SKM-1 (cell line): ENCODE measurements around the gene FKBP5.
"Not testable (repeated sequence)": the region's sequence is repeated elsewhere in the genome, so short reads cannot be mapped to it uniquely, and the experiment has no call there.

Source experiments
- DNase-seq: peaks from one replicate; lab custom pipeline; 2025; ENCODE audit not compliant: unreplicated experiment; lab: John Stamatoyannopoulos, UW

The FKBP5 gene

DNA sequence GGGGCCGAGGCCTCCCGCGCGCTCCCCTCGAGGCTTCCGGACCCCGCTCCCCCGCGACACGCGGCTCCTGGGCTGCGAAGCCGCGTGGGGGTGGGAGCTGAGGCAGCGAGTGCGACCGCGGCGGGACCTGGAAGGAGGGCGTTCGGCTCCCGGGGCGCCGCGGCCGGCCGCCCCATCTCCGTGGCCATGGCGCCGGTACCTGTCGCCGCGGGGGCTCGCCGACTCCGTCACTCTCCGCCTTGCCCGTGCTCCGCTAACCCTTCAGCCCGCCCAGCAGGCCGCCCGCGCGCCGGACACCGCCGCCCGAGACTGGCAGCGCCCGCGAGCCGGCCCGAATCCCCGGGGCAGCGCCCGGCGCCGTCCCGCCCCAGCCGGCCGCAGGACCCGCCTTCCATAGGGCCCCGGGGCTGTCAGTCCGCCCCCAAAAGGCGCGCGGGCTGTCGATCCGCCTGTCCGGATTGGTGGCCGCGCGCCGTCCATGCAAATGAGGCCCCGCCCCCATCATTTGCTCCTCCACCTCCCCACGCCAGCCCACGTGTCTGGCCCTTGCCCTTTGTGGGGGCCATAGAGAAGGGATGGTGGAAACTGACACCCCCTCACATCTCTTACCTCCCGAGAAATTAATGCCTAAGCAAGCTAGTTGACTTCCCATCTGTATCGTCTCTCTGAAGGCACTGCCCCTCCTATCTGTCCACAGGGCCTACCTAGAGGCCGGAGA is at the start of gene FKBP5:
FKBP5 (minus strand) TSS at position 311 of the 718 bp plus-strand sequence. CDS start 46,091 bp downstream, outside the sequence.
- DNase-seq: peak; percentile 72

DNA sequence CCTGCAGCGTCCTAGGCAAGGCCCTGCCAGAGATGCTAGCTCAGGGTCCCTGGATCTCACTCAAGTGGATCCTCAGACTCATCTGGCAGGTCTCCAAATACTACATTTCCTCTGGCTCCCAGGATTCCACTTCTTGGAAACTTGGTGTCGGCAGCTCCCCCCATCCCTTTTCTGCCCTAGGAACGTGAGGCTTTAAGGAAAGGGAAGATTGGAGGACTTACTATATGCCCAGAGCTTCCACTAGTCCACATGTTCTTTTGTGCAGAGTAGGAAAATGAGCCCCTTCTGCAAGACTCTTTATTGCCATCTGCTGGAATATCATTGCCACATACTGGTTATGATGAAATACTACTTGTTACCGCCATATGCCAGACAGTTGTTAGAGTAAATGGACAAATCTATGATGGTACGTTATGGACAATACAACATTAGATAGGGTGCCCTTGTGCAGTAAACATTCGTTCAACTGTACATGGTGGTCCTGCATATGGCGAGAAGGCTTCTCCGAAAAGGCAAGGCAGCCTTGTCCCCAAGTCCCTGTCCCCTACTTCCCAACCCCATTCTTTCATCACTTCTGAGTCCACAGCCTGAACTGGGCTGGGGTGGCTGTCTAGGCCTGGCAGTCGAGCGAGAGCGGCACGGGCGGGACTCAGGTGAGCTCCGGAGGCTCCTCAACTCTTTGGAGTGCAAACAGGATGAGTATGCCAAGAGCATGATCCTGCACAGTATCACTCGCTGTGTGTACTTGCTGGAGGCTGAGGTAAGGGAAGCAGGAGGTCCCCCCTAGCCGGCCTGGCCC is 48.9 kb upstream of the FKBP5 start:
- peak; percentile 87 for DNase-seq

DNA sequence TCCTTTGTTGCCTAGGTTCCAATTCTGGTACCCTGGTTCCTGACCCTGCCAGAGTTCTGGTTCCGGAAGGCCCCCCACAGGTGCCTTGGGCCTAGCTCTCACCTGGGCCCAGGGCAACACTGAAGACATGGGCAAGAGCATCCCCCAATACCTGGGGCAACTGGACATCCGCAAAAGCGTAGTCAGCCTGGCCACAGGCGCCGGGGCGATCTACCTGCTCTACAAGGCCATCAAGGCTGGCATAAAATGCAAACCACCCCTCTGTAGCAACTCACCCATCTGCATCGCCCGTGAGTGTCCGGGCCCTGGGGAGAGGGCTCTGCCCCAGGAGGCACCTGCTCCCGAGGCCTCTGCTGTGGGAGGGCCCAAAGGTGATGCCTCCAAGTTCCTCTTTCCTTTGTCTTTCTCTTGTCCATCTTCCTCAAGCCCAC is 48.3 kb upstream of the FKBP5 start, which contains the start of gene ARMC12:
ARMC12 (plus strand) TSS at position 51 of the 431 bp plus-strand sequence; CDS start at position 128, 77 bp downstream.
- DNase-seq: no peak

DNA sequence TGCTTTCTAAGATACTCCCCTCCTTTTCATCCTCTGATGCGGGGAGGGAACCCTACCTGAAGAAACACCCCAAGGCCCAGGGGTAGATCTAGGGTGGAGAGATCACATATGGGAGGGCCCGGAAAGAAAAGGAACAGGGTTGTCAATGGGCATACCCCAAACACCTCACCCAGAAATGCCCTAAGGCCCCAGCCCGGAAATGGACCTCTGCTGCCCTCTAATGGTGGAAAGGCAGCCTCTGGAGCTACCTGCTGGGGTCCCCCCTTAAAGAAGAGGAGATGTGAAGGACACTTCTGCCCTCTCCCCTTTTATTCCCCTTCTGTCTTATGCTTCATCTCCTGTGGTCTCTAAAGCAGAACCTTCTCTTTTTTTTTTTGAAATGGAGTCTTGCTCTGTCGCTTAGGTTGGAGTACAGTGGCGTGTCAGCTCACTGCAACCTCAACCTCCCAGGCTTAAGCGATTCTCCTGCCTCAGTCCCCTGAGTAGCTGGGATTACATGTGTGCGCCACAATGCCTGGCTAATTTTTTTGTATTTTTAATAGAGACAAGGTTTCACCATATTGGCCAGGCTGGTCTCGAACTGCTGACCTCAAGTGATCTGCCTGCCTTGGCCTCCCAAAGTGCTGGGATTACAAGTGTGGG is 47.7 kb upstream of the FKBP5 start:
- no peak for DNase-seq

DNA sequence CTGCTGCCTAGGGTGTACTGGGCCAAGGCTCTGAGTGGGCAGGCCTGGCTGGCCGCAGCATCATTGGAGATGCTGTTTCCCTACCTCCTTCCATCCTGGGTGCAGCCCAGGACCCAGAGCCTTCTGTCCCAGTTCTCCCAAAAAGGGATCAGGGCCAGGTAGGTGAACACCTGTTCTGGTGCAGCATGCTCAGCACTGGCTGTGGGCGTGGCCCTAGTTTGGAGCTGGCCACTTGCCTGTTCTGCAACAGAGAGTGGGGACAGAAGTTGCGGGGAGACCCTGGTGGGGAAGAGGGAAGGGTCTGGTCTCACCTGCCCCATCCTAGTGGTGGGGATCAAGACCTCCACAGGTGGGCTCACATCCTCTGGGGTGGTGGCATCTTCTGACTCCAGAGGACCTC is 46.7 kb upstream of the FKBP5 start:
- DNase-seq: no peak

DNA sequence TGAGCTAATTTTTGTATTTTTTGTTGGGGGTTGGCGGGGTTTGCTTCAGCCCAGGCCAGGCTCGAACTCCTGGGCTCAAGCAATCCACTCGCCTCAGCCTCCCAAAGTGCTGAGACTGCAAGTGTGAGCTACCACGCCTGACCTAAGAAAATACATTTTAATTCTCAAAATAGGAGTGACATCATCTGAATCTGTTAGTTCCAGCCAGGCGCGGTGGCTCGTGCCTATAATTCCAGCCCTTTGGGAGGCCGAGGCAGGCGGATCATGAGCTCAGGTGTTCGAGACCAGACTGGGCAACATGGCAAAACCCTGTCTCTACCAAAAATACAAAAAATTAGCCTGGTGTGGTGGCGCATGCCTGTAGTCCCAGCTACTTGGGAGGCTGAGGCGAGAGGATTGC is 45.6 kb upstream of the FKBP5 start:
- not testable (repeated sequence) for DNase-seq

DNA sequence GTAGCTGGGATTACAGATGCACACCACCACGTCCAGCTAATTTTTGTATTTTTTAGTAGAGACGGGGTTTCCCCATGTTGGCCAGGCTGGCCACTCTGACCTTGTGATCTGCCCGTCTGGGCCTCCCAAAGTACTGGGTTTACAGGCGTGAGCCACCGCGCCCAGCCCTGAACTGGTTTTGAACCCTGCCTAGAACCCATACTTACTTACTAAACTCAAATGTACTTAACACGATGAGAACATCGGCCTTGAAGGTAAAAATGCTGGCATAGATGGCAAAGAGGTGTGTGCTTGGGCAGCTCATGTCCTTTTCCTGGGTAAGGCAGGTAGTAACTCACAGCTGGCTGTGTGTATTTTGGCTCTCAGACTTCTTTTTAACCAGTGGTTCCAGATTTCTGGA is 44.9 kb upstream of the FKBP5 start:
- DNase-seq: no peak

DNA sequence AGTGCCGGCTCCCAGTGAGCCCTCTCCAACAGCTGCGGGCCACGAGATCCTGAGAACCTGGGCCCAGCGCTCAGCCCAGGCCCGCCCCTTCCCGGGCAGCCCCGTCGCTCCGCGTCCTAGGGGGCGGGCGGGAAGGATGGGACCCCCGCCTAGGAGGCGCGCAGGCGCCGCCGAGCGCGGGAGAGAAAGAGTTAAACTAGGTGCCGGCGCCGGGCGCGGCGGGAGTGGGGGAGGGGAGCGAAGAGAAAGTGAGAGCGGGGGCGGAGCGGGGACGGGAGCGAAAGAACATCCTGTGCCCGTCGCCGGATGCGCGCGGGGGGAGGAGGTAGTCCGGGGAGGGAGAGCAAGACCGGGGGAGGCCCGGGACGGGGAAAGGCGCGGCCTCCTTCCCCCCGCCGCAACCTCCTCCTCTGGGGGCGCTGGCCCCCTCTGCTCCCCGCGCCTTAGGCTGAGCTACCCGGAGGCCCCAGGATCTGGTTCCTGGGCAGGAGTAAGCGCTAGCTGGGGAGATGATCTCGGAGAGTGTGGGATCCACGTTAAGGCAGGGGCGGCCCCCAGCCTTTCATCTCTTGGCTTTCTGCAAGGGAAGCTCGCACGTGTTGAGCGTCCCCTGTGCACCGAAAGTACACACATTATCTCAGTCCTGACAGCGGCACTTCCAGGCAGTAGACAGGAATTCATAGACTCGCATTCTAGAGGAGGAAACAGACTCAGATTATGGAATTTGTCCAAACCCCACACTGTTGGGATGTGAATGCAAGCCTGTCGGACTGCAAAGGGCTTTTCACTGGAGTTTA is 43.2 kb upstream of the FKBP5 start:
- peak; percentile 83 for DNase-seq

DNA sequence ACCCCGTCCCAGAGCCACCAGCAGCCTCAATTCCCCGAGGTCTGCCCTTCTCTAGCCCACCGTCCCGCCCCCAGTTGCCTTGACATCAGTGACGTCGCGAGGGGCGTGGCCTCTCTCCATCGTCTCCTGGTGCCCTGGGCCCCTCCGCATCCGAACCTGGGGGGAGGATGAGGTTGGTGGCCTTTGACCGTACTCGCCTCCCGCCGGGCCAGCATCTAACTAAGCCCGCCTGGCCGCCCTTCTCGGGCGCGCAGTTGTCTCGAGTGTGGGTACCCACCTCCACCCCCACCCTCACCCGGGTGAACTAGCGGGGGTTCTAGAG is 42.7 kb upstream of the FKBP5 start:
- DNase-seq: peak; percentile 61

DNA sequence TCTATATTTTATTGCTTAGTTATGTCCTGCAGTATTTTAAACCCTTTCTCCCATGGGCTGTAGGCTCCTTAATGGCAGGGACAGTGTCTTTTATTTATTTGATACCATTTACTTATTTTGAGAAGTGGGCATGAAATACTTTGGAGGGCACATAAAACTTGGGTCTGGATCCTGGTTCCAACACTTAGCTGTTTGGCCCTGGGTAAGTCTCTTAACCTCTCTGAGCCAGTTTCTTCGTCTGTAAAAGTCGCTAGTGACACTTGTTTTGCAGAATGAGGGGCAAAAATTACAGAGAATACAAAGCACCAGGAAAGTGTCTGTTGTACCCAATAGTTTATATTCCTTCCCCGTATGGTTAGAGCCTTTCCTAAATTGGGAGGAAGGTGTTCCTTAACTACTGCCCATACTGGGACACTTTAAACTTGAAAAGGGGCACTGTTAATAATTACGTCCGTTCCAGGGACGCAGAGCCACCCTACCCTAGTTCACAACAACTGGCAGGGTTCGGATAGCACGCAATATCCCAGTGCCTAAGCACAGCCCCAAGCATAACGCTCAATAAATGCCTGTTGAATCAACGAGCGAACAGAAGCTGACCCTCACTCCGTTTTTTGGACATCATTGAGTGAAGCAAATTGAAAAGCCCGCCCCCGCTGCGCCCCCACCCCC is 42.2 kb upstream of the FKBP5 start:
- DNase-seq: no peak

DNA sequence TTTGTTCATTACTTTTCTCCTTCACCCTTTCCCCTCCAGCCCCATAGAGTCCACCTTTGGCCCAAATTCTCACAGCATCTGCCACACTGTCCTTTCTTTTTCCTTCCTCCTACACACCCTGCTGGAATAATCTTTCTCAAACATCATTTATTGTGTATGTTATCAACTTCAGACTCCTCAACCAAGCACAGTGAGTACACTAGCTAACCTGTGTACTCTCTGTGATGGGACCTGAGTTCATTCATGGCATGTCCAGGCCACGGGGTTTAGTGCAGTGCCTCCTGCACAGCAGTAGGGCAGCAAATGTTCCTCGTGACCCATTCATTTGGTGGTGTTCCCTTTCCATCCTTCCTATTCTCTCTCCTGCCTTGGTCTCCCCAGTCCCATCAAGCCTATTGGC is 41.0 kb upstream of the FKBP5 start:
- no peak for DNase-seq

DNA sequence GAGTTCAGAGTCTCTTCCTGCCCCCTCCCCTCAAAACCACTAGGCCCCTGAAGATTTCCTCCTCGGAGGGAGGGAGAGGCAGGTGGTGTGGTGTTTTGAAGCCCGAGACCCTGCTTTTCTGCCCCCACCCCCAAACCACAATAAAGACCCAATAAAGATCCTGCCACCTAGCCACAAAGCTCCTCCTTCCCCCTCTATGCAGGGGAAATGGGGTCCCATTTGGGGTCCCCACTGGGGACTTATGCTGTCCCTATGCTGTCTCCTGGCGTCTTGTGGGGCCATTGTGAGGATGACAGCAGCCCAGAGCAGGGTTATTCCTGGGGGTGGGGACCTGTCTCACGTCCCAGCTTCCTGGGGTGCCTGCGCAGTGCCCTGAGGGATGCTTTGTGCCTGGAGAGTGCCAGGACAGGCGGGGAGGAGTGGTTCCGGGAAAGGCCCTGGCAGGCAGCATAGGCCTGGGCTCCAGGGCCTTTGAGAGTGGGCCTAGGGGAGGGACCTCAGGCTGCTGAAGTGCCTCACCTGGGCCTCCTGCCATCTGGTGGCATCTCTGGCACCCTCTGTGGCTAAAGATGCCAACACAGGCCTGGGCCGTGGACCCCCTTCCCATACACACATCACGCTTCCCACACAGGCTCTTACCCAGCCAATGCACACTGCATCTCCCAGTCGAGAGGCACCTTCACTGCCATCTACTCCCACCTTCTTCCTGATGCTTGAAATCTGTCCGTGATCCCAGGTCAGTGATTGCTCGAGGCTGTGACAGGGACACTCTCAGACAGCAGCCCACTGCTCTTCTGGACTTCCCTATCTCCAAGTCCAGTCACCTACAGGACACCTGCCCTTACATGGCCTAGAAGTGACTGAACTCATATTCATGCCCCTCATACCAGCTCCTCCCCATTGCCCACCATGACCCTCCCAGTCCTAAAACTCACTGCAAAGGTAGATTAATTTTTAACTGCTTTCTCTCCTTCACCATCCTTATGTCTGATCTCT is 40.3 kb upstream of the FKBP5 start:
- DNase-seq: peak; percentile 36

DNA sequence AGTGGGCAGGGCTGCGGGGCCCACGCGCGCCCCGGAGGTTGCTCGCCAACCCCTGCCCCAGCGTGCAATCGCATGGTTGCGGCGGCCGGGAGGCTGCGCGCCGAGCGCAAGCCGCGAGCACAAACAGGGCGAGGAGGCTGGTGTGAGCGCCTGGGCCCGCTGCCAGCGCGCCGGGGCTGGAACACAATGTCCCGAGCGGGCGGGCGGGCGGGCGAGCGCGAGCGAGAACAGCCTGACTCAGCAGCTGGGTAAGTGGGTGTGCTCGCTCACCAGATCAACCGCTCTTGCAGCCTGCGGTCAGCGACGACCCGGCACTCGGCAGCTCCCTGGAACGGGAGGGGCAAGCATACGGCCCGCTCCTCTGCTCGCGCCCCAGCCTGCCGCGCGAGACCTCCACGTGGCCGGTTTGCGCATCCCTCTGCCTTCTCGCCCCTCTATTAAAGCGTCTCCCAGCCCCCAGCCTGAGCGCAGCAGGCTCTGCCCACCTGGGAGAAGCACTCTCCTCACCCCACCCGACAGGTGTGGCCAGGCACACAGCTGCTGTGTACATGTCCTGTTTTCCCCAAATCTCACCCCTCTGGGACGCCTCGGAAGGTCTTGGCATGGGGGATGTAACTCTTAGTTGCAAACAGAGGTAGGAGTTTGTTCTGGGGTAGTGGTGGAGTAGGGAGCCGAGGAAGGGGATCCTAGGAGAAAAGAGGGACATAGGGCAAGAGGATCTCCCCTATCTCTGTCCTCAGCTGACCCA is 39.4 kb upstream of the FKBP5 start:
- DNase-seq: peak; percentile 65

DNA sequence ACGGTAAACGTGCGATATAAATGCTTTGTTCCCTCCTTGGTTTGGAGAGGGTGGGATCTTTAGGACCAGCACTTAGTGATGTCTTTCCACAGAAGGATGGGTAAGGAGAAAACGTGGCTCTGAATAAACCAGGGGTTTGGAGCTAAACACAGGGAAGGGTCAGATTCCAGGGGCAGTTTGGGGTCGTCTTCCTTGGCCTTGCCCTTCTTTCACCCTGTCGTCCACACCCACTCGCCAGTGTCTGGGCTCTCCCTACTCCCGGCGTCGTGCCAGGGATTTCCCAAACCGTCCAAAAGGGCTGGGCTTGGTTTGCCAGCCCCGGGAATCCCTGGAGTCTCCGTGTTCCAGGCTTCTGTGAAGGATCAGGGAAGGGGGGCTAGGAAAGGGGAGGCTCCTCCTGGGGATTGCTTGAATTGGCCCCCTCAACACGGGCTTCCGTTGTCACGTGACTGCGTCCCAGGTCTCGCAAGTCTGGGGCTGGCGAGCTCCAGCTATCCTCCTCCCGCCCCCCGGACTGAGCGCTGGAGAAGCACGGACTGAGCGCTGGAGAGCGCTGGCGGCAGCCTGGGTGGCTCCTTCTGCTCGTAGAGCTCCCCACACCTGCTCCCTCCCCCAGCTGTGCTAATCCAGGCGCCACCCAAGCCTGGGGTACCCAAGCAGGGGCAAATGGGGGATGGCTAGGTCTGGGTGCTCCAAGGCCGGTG is 38.7 kb upstream of the FKBP5 start:
- no peak for DNase-seq

DNA sequence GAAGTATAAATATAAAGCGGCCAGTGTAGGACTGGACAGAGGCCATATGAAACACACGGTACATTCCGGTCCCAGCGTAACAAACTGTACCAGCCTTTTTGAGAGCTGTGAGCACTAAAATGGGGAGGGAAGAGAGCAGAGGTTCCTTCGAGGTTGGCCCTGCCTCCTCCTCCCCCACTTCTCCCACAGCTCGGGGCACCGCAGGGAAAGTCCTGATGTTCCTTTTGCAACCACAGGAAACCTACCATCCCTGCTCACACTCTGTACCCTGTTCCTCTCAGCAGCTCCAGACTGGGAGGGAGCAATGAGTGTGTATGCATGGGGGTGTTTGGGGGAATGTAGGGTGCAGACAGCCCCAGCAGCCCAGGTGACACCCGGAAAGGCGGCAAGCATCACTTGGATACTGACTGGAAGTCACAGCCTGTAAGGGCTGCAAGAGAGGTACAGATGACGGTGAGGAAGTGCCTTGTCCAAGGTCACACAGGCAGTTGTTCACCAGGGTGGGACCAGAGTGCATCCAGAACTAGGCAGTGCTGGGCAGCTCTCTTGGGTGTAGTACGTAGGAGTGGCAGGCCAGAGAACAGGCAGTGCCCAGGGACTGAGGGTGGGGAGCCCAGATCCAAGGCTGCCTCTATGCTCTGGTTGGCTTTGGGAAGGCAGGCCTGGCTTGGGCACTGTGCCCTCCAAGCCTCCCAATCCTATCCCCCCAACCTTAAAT is 37.2 kb upstream of the FKBP5 start:
- peak; percentile 38 for DNase-seq

DNA sequence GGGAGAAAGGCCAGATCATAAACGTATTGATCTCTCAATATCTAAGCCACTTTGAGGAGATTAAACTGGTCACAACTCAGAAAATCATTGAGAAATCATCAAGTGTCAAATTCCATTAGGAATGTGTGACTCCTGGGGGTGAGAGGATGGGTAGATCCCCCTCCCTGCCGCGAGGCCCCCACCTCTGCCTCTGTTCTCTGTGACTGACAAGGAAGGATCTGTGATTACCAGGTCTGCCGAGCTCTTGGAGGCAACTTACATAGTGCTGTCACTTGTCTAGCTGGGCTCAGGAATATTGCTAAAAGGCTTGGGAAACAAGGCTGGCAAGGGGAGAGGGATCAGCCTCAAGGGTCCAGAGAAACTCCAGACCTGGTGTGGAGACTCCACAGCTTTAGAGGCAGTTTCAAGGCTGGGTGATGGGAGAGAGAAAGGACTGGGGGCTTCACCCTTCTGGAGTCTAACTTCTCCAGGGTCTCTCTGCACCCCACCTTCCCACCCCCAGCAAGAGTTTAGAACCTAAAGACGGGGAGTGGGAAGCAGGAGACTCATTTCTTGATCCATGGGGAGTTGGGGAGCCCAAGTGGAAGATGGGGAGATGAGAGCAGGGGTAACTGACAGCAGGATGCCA is 36.5 kb upstream of the FKBP5 start:
- DNase-seq: no peak

DNA sequence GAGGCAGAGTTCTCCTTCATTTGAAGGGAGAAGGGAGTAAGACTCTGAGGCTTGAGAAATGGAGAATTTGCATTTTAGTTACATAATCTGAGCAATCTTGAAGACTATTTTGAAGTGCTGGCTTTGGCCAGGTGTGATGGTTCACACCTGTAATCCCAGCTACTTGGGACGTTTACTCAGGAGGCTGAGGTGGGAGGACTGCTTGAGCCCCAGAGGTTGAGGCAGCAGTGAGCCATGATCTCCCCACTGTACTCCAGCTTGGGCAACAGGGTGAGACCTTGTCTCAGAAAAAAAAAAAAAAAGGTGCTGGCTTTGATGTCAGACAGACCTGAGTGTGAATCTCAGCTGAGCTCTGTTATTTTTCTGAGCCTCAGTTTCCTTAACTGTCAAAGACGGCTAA is 35.8 kb upstream of the FKBP5 start:
- DNase-seq: no peak
